GM20431 (cell line): ENCODE results near the gene SMIM28.

Experiments
- in situ Hi-C: fragments of 300-500 bp; cut with MseI, MboI; formaldehyde crosslinking; loops from one replicate; pipeline ENCODE4 v1.15.0; 2020; ENCODE audit warnings: low sequenced_read_pairs; ENCODE audit not compliant: unreplicated experiment

SMIM28 gene

DNA sequence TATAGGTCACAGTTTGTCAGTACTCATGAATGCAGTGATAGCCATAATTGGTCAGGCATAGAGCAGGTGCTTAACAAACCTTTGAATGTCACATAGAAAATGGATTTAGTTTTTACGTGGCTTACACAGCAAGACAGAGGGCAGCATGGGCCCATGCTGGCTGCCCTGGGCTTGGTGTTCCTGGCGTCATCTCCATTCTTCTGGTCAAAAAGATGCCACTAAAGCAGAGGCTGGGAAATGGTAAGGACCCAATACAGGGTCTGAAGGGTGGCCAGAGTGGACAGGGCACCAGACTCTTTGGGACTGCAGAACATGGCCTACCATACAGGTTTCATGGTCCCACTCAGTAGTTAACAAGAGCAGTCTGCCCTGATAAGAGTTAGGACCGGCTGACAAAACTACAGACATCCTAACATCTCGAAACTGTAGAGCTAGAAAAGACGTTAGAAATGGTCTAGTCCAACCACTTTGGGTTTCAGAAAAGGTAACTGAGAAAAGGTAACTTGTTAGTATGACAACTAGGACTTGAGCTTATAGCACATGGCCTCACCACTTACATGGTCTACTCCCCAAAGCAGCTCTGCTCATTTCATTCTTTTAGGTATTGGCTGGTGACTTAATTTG, 48.9 kb downstream of the SMIM28 start:
- in situ Hi-C loops = loop anchor here (25.0 kb wide), 1 partner anchor 336 kb away; the partner anchor contains the start of gene CCDC28A

DNA sequence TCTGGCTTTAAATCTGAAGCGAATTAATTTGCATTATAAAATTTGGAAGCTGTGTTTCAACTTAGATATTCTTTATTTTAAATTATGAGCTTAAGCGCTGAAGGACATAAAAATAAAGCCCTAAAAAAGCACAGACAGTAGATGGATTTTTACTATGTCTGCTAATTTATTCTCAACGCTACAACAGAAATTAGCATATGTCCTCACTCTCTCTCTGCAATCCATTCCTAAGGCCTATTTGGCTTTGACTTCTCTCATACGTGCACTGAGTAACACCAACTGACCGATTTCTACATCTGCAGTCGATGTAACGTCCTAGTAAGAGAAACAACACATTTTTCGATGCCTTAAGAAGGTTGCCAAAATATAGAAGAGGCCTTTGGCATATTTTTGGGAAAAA, 50.0 kb downstream of the SMIM28 start:
- in situ Hi-C loops = loop anchor here (25.0 kb wide), 1 partner anchor 335 kb away; the partner anchor contains the start of gene CCDC28A

DNA sequence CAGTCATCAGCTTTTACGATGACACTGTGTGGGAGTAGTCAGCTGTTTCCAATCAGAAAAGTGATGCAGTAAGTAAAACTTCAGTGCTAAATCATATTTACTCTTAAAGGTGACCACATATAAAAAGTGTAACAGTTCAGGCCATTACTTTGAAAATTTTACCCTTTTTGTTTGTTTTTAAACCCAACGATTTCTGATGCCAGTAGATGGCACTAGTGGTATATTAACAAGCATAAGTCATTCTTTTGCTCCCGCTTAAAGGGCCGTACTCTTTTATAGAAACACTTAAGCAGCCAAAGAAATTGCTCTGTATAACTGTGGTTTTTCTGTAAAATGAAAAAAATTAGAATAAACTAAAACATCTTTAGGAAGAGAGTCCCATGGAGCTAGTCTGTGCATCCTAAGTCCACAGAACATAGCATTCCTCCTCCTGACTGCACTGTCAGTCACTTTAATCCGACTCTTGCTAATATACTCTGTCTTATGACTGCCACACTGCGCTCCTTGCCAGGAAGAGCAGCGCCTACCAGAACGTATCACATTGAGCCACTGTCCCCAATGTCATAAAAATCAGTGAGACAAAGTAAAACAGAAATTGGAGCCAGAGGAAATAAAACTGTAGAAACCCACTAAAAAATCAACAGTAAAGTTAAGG, 51.4 kb downstream of the SMIM28 start:
- in situ Hi-C loops = loop anchor here (25.0 kb wide), 1 partner anchor 333 kb away; the partner anchor contains the start of gene CCDC28A

- in situ Hi-C loops = loop anchor here (10.0 to 25.0 kb wide), 2 partner anchors 85 to 333 kb away; partner anchors contain the start of gene CCDC28A
Observed at GRCh38 chr6:138429761-138430160, 52.1 kb downstream of the SMIM28 start.

DNA sequence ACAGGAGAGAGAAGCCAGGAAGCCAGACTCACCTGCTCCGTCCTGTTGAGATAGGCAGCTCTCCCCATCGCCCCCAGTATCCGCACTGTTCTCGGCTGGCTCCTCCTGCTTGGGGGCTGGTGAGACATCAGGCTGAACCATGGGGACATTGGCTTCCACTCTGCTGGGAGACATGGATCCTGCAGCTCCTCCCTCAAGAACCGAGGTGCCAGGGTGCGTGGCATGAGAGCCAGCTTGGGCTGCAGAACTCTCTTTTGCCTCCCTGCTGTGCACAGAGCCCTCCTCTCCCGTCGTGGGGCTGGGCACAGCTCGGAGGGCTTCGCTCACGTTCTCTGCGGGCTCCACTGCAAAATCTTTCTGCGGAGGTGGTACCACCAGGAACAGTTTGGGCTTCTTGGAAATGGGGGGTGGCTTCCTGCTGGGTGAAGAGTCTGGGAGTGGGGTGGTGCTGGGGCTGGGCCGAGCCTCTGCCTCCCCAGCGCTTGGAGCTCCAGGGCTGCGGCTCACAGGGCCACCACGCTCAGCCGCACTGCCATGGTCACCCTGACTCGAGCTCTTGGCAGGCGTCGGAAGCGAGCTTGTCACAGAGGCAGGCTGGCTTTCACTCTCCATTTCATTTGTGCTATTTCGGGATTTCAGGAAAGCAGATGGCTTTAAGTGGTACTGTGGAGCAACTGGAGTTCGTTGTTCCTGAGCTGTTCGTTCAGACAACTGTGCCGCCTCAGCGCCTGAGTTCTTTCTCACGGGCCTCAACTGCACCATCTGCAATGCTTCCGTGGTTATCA, 52.8 kb downstream of the SMIM28 start:
- in situ Hi-C loops = loop anchor here (10.0 to 25.0 kb wide), 2 partner anchors 84 to 332 kb away; partner anchors contain the start of gene CCDC28A

DNA sequence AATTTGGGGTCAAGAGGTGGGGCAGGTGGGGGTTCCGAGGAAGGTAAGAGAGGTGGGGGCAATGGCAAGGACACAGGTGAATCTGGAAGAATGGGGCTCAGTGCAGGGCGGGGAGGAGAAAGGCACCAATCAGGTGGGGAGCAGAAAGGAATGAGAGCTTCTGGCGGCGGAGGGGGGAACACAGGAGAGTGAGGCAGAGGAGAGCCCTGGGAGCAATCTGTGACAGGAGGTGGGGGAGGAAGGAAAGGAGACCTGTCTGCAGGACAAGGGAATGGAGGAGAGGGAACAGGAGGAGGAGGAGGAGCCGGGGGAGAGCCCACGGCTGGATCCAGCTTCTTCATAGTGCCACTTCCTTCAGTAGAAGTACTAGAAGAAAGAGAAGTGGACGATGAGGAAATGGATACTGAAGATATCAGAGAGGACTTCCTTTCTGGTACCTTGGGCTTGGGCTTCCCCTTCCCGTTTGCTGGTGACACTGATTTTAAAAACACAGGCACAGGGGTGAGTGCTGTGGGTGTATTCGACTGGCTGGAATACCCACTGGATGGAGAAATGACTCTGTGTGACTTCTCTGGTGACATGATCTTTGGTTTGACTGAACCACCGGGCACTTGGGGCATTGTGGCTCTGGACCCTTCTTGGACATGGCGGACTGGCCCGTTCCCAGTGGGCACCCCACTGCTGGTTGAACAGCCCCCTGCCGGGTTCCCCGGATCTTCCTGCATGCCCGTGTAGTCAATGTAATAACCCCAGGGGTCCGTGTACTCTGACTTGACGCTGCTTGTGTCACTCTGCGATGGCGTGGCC, 53.8 kb downstream of the SMIM28 start:
- in situ Hi-C loops = loop anchor here (10.0 to 25.0 kb wide), 2 partner anchors 83 to 331 kb away; partner anchors contain the start of gene CCDC28A

GRCh38 chr6:138432063-138432356, 54.3 kb downstream of the SMIM28 start:
- in situ Hi-C loops = loop anchor here (10.0 to 25.0 kb wide), 2 partner anchors 83 to 330 kb away; partner anchors contain the start of gene CCDC28A
